ENCODE data around the gene SPAST. TPM values are rescaled to one million over a fixed set of nuclear protein-coding genes. Genes with fewer than 3 reads are reported as not detected.

The SPAST gene
- total and polyA plus RNA-seq, 2 of the 13 experiments (the other 11 are each of a cell fraction or from before 2014, with no cell fraction given): 11.5 to 40.4 TPM

DNA sequence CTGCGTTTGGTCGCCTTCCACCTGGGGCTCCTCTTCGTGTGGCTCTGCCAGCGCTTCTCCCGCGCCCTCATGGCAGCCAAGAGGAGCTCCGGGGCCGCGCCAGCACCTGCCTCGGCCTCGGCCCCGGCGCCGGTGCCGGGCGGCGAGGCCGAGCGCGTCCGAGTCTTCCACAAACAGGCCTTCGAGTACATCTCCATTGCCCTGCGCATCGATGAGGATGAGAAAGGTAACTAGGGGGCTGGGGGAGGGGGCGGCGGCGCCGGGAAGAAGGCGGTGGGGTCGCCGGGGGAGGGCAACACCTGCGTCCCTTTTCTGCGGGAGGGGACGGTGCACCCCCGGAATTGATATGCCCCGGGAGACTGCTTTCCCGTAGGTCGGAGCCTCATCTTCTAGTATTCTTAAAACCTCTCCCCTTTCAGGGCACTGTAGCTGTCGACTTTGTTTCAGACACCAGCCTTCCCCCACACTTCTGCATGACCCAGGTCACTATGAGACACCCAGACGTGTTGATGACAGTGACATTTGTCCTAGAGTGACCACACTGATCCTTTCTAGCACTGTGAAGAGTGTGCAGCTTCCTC, 755 bp downstream of the SPAST start (continued):
- no peak for TF ChIP-seq JUN (CRISPR knock-in tag; IDR thresholded peaks at IDR 0.05)
- TF ChIP-seq ZNF747 (CRISPR knock-in tag; IDR thresholded peaks at IDR 0.05; ENCODE audit: borderline replicate concordance): no peak
- no peak for TF ChIP-seq CC2D1A (CRISPR knock-in tag; IDR thresholded peaks at IDR 0.05)
- TF ChIP-seq MED8 (CRISPR knock-in tag; IDR thresholded peaks at IDR 0.05; ENCODE audit: insufficient replicate concordance): no peak
- no peak for TF ChIP-seq HIVEP1 (CRISPR knock-in tag; IDR thresholded peaks at IDR 0.05)
- TF ChIP-seq TGIF2 (CRISPR knock-in tag; IDR thresholded peaks at IDR 0.05): no peak
- TF ChIP-seq, protein P1, sequence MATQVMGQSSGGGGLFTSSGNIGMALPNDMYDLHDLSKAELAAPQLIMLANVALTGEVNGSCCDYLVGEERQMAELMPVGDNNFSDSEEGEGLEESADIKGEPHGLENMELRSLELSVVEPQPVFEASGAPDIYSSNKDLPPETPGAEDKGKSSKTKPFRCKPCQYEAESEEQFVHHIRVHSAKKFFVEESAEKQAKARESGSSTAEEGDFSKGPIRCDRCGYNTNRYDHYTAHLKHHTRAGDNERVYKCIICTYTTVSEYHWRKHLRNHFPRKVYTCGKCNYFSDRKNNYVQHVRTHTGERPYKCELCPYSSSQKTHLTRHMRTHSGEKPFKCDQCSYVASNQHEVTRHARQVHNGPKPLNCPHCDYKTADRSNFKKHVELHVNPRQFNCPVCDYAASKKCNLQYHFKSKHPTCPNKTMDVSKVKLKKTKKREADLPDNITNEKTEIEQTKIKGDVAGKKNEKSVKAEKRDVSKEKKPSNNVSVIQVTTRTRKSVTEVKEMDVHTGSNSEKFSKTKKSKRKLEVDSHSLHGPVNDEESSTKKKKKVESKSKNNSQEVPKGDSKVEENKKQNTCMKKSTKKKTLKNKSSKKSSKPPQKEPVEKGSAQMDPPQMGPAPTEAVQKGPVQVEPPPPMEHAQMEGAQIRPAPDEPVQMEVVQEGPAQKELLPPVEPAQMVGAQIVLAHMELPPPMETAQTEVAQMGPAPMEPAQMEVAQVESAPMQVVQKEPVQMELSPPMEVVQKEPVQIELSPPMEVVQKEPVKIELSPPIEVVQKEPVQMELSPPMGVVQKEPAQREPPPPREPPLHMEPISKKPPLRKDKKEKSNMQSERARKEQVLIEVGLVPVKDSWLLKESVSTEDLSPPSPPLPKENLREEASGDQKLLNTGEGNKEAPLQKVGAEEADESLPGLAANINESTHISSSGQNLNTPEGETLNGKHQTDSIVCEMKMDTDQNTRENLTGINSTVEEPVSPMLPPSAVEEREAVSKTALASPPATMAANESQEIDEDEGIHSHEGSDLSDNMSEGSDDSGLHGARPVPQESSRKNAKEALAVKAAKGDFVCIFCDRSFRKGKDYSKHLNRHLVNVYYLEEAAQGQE (IDR thresholded peaks at IDR 0.05; ENCODE audit: borderline replicate concordance in 1 of 2, low read depth in 1 of 2, low read length in 2 of 2): no peak
- TF ChIP-seq ZNF777 (CRISPR knock-in tag; IDR thresholded peaks at IDR 0.05): no peak
- TF ChIP-seq KDM1A (CRISPR knock-in tag; IDR thresholded peaks at IDR 0.05): no peak
- 0 out of 2 replicates have a peak, but pooled peaks have one; percentile 28 for TF ChIP-seq ZNF772 (CRISPR knock-in tag; IDR thresholded peaks at IDR 0.05)
- TF ChIP-seq ZNF556 (CRISPR knock-in tag; IDR thresholded peaks at IDR 0.05; ENCODE audit: borderline replicate concordance): no peak
- TF ChIP-seq, protein P2, sequence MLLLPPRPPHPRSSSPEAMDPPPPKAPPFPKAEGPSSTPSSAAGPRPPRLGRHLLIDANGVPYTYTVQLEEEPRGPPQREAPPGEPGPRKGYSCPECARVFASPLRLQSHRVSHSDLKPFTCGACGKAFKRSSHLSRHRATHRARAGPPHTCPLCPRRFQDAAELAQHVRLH (CRISPR knock-in tag; IDR thresholded peaks at IDR 0.05; ENCODE audit: borderline replicate concordance, low read depth): no peak; the same call in 1 of the 2 replicates
- TF ChIP-seq, protein P3, sequence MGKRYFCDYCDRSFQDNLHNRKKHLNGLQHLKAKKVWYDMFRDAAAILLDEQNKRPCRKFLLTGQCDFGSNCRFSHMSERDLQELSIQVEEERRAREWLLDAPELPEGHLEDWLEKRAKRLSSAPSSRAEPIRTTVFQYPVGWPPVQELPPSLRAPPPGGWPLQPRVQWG (CRISPR knock-in tag; IDR thresholded peaks at IDR 0.05; ENCODE audit: borderline replicate concordance, low read depth): no peak
- no peak for TF ChIP-seq POGZ (CRISPR knock-in tag; IDR thresholded peaks at IDR 0.05)
- peak; percentile 31 for TF ChIP-seq ASH2L (IDR thresholded peaks at IDR 0.05; ENCODE audit: insufficient read length, low read depth, low read length)
- TF ChIP-seq, protein P4, sequence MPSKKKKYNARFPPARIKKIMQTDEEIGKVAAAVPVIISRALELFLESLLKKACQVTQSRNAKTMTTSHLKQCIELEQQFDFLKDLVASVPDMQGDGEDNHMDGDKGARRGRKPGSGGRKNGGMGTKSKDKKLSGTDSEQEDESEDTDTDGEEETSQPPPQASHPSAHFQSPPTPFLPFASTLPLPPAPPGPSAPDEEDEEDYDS (CRISPR knock-in tag; IDR thresholded peaks at IDR 0.05): no peak
- no peak for TF ChIP-seq BRD4 (CRISPR knock-in tag; IDR thresholded peaks at IDR 0.05)
- TF ChIP-seq ZNF253 (CRISPR knock-in tag; IDR thresholded peaks at IDR 0.05; ENCODE audit: borderline replicate concordance): no peak
- TF ChIP-seq RFXANK (CRISPR knock-in tag; IDR thresholded peaks at IDR 0.05): no peak
- no peak for TF ChIP-seq ETV6 (CRISPR knock-in tag; conservative IDR thresholded peaks at IDR 0.05)
- no peak for TF ChIP-seq KDM2A (CRISPR knock-in tag; IDR thresholded peaks at IDR 0.05; ENCODE audit: borderline replicate concordance, low read depth)
- no peak for TF ChIP-seq ZMYM2 (CRISPR knock-in tag; IDR thresholded peaks at IDR 0.05)
- no peak for TF ChIP-seq FOXK2 (IDR thresholded peaks at IDR 0.05)
- TF ChIP-seq RARA (CRISPR knock-in tag; IDR thresholded peaks at IDR 0.05): peak; percentile 55; the same call in 1 of the 2 replicates
- TF ChIP-seq NFYC (CRISPR knock-in tag; IDR thresholded peaks at IDR 0.05): no peak
- TF ChIP-seq LCORL (IDR thresholded peaks at IDR 0.05): no peak
- TF ChIP-seq LCORL (CRISPR knock-in tag; IDR thresholded peaks at IDR 0.05): no peak

Measured in HepG2 (cell line).